H1 (cell line): ENCODE measurements around the gene WDFY4.

Experiments
- EP300 ChIP-seq, 2 experiments: IDR thresholded peaks; 1 replicate in 1 of 2; 2 replicates in 1 of 2; pipeline ENCODE4 v1.6.1; 2011 to 2012; ENCODE audit warnings: low read depth in 2 of 2, low read length in 2 of 2, mild to moderate bottlenecking in 2 of 2, borderline replicate concordance in 1 of 2, inconsistent platforms in 1 of 2, moderate library complexity in 1 of 2
- EZH2 ChIP-seq: fragments of 200-600 bp; sonication (generic); IDR thresholded peaks from 2 replicates; pipeline ENCODE4 v1.7.1; 2012; ENCODE audit warnings: low read depth, mild to moderate bottlenecking, moderate library complexity, low read length, inconsistent platforms; ENCODE audit not compliant: severe bottlenecking
- FOSL1 ChIP-seq: IDR thresholded peaks from 2 replicates; pipeline ENCODE4 v1.6.1; 2011; ENCODE audit warnings: mild to moderate bottlenecking, low read depth, low read length, moderate library complexity; ENCODE audit not compliant: insufficient read depth
- JUND ChIP-seq: IDR thresholded peaks from 2 replicates; pipeline ENCODE4 v1.6.1; 2011; ENCODE audit warnings: mild to moderate bottlenecking, improper control_type of control experiment, low read length
- KDM5A ChIP-seq: fragments of 200-600 bp; IDR thresholded peaks from 2 replicates; pipeline ENCODE4 v1.7.1; 2012; ENCODE audit warnings: mild to moderate bottlenecking, low read length, inconsistent platforms, mixed read lengths
- POLR2A ChIP-seq, 2 experiments: IDR thresholded peaks; 1 replicate in 1 of 2; 2 replicates in 1 of 2; pipeline ENCODE4 v1.6.1; 2011; ENCODE audit warnings: low read depth in 2 of 2, low read length in 2 of 2, mild to moderate bottlenecking in 2 of 2; ENCODE audit errors: control extremely low read depth in 1 of 2
- POLR2AphosphoS5 ChIP-seq: IDR thresholded peaks from 2 replicates; pipeline ENCODE4 v1.6.1; 2011; ENCODE audit warnings: low read depth, low read length
- SIRT6 ChIP-seq: IDR thresholded peaks from one replicate; pipeline ENCODE4 v1.7.1; 2012; ENCODE audit warnings: low read length, inconsistent platforms
- SP1 ChIP-seq: IDR thresholded peaks from 2 replicates; pipeline ENCODE4 v1.6.1; 2011; ENCODE audit warnings: low read depth, low read length
- SUZ12 ChIP-seq: fragments of 200-600 bp; sonication (generic); IDR thresholded peaks from 2 replicates; pipeline ENCODE4 v1.6.1; 2012; ENCODE audit warnings: mild to moderate bottlenecking, inconsistent platforms, low read length, moderate library complexity, mixed read lengths
- TEAD4 ChIP-seq: IDR thresholded peaks from 2 replicates; pipeline ENCODE4 v1.6.1; 2012; ENCODE audit warnings: low read depth, low read length, inconsistent platforms, mixed read lengths
- TF ChIP-seq, protein P1 (sequence below), 3 experiments: IDR thresholded peaks; 1 replicate in 2 of 3; 2 replicates in 1 of 3; pipeline versions ENCODE4 v1.5.1 to v1.6.1; 2011; ENCODE audit warnings: low read length in 3 of 3, mild to moderate bottlenecking in 3 of 3, inconsistent platforms in 2 of 3, low read depth in 1 of 3, moderate library complexity in 1 of 3; ENCODE audit not compliant: insufficient read depth in 1 of 3; ENCODE audit errors: control extremely low read depth in 1 of 3

DNA sequence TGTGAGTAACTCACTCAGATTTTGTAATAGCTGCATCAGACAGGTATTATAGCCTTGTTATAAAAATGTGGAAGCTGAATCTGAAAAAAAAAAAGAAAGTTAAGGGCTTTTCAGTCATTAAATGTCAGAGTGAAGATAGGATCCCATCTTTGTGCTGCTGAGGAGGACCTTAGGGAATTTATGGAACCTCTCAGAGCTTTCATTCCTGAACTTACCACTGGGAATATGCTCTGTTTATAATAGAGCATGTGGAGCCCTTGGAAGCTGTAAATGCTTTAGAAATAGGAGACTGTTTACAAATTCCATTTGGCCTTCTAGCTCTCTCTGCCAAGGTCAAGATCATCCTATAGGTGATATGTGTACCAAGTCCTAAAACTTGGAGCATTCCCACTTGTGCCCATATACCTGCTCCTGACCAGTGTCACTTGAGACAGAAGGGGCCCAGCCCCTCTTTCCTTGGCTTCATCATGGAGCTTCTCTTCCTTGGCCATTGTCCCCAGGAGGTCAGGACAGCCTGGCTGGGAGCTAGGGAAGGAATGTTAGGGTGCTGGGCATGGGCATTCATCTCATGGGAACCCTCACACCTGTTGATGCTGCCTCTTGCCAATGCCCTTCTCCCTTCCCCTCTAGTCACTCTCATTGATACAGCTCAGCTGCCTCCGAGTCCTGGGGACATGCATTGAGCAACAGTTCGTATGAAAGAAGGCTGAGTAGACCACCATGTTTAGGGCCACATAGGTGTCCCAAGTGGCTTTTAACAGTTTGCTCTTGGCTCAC lies 149.7 kb downstream of the WDFY4 start:
- TF ChIP-seq KDM5A (no peak), TEAD4 (no peak), POLR2A (IDR thresholded peaks at IDR 0.05; ENCODE audit: control extremely low read depth in 1 of 2, low read depth in 2 of 2, low read length in 2 of 2) (no peak), JUND (no peak), SP1 (no peak), SIRT6 (no peak), EZH2 (no peak), POLR2AphosphoS5 (no peak), FOSL1 (no peak), SUZ12 (no peak), EP300 (IDR thresholded peaks at IDR 0.05; ENCODE audit: borderline replicate concordance in 1 of 2, low read depth in 2 of 2, low read length in 2 of 2) (no peak)
- TF ChIP-seq, protein P1, sequence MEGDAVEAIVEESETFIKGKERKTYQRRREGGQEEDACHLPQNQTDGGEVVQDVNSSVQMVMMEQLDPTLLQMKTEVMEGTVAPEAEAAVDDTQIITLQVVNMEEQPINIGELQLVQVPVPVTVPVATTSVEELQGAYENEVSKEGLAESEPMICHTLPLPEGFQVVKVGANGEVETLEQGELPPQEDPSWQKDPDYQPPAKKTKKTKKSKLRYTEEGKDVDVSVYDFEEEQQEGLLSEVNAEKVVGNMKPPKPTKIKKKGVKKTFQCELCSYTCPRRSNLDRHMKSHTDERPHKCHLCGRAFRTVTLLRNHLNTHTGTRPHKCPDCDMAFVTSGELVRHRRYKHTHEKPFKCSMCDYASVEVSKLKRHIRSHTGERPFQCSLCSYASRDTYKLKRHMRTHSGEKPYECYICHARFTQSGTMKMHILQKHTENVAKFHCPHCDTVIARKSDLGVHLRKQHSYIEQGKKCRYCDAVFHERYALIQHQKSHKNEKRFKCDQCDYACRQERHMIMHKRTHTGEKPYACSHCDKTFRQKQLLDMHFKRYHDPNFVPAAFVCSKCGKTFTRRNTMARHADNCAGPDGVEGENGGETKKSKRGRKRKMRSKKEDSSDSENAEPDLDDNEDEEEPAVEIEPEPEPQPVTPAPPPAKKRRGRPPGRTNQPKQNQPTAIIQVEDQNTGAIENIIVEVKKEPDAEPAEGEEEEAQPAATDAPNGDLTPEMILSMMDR (IDR thresholded peaks at IDR 0.05; ENCODE audit: control extremely low read depth in 1 of 3, insufficient read depth in 1 of 3, low read depth in 1 of 3, low read length in 3 of 3), result no peak
